ENCODE results near the gene VANGL2.
"Not testable (repeated sequence)": the region's sequence is repeated elsewhere in the genome, so short reads cannot be mapped to it uniquely, and the experiment has no call there.

VANGL2 gene

DNA sequence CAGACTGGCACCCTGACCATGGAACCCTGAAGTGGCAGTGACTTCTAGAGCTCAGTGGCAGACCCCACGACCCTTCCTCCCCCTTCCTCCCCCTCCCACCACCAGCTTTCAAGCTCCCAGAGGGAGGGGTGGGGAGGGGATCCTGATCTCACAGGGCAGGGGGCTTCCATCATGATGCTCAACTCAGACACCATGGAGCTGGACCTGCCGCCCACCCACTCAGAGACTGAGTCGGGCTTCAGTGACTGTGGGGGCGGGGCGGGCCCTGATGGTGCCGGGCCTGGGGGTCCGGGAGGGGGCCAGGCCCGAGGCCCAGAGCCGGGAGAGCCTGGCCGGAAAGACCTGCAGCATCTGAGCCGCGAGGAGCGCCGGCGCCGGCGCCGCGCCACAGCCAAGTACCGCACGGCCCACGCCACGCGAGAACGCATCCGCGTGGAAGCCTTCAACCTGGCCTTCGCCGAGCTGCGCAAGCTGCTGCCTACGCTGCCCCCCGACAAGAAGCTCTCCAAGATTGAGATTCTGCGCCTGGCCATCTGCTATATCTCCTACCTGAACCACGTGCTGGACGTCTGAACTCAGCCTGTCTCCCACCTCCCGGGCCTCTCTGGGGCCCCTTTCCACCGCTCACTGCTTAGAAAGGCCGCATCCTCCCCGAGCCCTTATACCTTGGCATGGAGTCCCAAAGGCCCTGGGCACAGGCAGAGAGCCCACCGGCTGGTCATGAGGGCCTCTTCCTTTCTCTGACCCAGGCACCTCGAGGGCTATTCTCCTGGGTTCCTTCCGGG, 29.6 kb upstream of the VANGL2 start:
- no peak for DNase-seq (ENCODE audit: low read depth)

DNA sequence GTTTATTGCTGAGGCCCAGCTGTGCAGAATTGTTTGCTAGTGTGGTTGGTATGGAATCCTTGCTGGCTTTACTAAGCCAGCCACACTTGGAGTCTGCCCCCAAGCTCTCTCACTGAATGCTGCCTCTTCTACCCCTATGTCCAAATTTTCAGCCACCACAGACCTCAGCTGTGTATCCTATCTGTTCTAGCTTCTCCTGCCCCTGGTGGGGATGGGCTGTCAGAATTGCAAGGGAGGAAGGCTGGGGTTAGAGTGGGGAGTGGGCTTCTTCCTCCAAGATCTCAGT, 29.1 kb upstream of the VANGL2 start:
- no peak for DNase-seq (ENCODE audit: low read depth)

DNA sequence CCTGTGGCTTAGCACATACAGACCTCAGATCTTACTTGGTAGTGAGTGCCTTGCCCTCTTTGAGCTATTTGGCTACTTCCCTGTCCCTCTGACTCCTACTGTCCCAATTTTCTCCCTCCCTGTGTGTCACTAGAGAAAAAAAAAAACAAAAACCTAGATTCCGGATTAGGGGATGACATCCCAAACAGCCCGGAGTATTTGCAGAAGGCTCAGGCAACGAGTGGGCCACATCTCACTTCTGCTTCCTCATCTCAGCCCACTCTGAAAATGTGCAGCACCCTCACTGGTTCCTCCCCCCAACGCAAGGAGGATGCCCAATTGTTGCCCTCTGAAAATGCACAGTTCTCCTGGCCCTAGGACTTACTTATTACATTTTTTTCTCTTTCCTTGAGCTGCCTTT, 28.6 kb upstream of the VANGL2 start:
- no peak for DNase-seq (ENCODE audit: low read depth)

DNA sequence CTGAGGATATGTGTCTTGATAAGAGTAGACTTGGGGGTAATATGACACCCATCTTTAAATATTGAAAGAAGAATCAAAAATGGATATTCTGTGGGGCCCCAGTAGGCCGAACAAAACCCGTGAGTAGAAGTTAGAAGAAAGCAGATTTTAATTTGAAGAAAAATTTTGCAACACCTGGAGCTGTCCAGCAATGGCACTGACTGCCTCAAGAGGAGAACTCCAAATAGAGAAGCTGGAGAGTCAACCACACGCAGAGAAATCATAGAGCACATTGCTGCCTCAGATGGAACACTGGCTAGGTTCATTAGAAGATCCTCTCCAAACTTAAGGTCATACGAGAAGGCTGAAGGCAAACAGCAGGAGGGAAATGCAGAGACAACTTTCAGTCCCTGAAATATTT, 26.7 kb upstream of the VANGL2 start:
- DNase-seq (ENCODE audit: low read depth): no peak

DNA sequence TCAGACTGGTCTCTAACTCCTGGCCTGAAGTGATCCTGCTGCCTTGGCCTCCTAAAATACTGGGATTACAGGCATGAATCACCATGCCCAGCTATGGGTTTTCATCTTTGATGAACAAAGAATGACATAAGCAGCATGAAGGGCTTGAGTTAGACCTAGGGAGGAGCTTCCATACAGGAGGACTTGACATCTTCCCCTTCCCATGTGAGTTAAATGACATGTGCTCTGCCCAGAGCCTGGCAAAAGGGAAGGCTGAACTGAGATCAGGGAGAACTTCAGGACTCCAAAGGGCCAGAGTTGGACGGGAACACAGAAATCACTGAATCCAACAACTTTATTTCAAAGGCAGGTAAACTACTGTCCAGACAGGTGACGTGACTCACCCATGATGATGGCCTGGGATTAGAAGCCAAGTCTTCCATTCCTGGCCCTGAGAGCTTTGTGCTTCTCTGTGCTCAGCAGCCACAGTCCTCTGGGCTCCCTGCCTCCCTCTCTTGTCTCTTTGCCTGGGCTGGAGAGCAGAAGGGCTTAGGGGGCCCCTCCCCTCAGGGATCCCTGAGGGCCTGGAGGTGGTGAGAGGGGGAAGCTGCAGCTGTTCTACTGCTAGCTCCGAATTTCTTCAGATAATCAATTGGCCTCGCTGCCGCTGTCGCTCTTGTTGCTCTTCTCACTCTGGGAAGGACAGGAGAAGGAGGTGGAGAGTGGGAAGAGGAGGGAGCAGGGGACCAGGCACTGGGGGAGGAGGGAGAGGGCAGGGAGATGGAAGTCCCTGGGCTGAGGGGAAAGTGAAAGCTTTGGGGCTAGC, 25.9 kb upstream of the VANGL2 start:
- peak; percentile 20 for DNase-seq (ENCODE audit: low read depth)

DNA sequence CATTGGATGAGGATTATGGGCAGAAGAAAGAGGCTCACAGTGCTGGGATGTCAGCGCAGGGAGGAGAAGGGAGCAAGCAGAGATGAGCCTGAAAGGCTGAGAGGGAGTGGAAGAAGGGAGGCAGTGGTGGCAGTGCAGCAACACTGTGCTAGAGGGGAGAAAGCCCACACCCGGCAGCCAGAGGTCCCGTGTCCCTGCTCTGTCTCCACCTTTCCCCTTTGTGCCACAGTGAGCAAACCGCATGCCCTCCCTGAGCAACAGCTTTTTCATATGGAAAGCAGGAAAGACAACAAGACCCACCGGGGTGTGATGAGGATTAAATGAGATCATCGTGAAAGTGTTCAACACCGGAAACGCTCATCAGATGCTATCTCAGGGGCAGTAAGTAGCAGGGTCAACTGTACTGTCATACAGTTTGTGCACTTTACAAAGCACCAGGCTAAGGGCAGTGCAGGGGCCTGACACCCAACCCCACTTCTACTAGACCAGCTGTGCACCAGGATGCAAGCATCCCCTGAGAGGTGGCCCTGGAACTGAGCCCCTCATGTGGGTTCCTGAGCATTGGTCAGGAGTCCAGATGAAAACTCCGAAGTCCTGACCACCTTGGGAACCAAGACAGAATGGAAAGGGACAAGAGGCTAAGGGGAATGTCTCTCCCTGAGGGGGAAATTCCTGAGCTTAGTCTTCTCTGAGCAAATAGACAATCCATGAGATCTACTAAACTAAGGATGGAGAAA, 24.4 kb upstream of the VANGL2 start:
- peak; percentile 82 for DNase-seq (ENCODE audit: low read depth)

DNA sequence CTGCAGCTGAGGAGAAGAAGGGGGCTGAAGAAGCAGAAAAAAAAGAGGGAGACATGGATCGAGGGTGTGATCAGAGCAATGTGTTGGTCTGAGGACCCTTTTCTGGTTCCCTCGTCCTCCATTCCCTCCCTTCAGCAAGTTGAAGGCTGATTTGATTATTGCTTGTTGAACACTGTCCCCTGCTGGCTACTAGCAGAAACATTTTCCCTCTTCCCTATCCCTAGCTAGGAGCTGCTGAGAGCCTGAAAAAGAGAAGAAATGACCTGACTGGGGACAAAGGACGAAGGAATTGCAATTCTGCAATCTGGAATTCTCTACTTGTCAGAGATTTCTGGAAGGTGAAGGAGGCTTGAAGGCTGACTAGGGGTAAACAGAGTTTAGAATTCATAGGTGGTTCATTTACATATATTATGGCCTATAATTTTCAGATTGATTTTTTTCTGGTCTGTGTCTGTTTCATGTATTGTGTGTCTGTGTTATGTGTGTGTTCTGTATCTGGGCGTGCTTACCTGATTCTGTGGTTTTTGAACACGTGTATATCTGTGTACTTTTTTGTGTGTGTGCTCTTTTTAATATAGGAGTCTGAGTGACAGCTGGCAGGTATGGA, 23.7 kb upstream of the VANGL2 start:
- peak; percentile 79 for DNase-seq (ENCODE audit: low read depth)

DNA sequence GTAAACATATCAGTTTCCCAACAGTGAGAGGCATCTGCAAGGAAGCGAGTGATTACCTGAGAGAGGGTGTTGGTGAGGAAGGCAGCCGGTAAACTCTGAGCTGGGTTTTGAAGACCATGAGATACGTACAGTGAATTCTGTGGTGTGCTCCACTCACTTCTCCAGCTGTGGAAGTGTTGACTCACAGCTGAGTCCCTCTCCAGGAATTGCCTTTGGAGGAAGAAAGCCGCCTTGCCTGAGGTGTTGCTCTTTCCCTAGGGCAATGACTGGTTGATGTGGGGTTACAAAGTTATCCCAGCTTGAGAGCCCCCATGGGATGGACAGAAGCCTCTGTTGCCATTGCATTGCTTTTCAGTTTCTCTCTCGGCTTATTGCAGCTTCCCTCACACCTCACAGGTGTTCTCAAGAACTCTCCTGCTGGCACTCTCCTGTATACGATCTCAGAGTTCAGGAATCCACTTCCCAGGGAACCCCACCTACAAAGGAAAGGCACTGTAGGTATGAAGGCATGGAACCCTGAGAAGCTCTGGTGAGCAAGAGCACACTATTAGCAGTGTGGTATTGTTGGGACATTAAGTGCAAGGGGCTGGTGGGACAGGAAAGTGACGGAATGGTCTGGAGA, 22.7 kb upstream of the VANGL2 start:
- DNase-seq (ENCODE audit: low read depth): peak; percentile 91

DNA sequence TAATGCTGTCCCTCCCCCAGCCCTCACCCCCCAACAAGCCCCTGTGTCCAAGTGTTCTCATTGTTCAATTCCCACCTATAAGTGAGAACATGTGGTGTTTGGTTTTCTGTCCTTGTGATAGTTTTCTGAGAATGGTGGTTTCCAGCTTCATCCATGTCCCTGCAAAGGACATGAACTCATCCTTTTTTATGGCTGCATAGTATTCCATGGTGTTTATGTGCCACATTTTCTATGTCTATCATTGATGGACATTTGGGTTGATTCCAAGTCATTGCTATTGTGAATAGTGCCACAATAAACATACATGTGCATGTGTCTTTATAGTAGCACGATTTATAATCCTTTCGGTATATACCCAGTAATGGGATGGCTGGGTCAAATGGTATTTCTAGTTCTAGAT, 15.6 kb upstream of the VANGL2 start:
- not testable (repeated sequence) for DNase-seq (ENCODE audit: low read depth)

DNA sequence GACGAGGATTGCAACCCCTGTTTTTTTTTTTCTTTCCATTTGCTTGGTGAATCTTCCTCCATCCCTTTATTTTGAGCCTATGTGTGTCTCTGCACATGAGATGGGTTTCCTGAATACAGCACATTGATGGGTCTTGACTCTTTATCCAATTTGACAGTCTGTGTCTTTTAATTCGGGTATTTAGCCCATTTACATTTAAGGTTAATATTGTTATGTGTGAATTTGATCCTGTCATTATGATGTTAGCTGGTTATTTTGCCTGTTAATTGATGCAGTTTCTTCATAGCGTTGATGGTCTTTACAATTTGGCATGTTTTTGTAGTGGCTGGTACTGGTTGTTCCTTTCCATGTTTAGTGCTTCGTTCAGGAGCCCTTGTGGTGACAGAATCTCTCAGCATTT, 12.0 kb upstream of the VANGL2 start:
- not testable (repeated sequence) for DNase-seq (ENCODE audit: low read depth)

DNA sequence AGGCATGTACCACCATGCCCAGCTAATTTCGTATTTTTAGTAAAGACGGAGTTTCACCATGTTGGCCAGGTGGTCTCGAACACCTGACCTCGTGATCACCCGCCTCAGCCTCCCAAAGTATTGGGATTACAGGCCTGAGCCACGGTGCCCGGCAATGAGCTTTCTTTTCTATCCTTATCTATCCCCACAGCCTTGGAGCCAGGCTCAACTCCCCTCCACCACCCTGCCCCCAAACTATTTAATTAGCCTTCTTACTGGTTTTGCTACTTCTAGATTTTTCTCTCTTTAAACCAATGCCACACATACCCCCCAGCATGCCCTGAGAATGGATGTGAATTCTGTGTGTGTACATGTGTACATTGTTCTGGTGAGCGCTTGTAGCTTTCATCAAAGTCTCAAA, 5.7 kb upstream of the VANGL2 start:
- DNase-seq (ENCODE audit: low read depth): no peak

DNA sequence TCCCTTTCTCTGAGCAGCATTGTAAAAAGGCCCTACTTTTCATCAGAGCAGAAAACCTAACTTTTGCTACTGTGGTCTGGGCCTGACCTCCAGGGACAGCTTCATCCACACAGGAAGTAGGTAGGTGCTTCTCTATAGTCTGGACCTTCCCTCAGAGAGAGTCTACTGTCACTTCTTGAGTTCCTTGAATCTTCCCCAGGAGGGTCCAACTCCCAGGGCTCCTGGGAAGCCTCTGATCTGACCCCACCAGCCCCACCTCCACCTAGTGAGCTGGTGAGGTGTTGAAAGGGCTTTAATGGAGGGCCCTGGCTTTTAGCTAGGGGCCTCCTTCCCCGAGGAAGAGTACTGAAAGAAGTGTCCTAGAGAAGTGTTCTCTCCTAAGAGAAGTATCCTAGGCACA, 2.7 kb upstream of the VANGL2 start:
- DNase-seq (ENCODE audit: low read depth): no peak

DNA sequence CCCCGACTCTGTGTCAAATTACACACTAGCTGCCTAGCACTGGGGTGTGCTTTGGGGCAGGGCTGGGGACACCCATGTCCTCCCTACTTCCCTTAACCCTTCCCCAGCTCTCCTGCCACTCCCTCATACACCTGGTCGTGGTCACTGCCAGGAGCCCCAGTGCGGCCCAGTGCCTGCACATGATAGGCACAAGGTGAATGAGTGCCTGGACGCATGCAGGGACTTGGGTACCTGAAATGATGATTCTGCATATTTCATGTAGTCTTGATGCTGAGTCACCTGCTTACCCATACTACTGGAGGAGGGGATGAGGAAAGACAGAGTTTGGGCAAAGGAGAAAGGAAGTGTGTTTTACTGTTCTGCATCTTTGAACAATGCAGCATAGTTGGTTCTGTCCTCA, 1.5 kb upstream of the VANGL2 start:
- DNase-seq (ENCODE audit: low read depth): no peak

DNA sequence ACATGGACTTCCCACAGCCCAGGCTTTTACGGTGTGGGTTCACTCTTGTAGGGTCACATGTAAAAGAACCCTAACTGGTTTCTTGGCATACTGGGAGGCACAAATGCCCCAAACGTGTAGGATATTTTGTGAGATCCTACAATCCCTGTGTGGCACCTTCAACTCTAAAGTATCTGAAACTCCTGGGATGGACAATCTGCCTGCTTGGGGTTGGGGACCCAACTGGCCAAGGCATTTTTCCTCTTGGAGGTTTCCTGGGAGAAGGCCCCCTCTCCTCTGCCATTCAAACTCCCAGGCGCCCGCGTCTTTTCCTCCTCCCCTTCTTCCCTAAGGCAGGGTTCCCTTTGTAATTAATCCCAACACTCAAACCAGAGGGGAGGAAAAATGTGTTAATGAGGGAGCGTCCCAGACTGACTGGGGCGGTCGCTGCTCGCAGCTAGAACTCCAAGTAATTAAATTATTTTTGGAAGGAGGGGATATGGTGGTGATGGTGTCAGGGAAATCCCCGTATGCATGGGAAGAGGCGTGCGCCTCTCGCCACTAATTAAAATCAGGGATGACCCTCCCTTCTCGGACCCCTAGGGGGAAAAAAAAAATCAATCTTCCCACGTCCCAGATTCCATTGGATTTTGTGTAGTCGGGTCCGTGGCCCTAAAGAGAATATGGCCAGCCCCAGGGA, 681 bp upstream of the VANGL2 start:
- DNase-seq (ENCODE audit: low read depth): no peak

DNA sequence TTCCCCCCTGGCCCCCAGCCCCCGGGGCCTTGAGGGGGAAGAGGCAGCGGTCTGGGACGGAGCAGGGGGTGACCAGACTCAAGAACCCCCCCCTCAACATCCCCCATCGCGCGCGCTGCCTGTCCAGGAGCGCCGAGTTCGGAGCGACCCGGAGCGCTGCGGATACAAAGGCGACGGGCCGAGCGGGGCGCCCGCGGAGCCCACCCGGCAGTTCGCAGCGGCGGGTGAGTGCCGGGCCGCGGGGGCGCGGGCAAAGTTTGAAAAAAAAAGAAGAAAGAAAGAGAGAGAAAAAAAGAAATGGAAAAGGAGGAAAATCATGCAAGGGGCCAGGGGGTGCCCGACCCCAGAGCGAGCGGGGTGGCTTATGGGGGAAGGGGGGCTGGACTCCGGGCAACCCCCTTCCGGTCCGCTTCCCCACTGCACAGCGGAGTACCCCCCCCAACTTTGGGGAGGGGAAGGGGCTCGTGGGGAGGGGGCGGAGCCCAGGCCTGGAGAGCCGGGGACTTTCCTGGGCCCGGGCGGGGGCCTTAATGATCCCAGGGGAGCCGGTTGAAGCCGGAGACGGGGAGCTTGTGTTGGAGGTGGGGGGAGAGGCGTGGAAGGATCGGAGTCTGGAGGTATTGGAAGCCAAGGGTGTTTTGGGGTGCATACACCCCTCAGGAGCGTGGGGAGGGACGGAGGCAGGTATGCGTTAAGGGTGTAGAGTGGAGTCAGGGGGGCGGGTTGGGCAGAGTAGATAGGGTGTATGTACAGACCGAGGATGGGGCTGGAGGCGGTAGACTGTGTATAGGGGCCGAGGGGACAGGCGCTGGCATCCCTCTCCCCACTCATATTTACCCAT, 502 bp downstream of the VANGL2 start:
- DNase-seq (ENCODE audit: low read depth): no peak

DNA sequence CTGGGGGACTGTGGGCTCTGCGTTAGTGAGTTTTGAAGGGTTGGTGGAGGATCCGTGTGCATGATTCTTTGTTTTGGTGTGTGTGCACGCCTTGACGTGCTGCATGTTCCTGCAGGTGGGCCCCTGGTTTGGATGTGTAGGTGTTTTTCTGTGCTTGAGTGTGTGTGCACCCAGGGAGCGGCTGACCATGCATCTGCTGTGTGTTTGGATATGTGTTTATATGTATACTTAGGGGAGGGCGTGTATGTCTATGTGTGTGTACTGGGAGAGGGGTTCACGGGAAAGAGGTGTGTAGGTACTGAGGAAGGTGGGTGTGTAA, 1.1 kb downstream of the VANGL2 start:
- no peak for DNase-seq (ENCODE audit: low read depth)

DNA sequence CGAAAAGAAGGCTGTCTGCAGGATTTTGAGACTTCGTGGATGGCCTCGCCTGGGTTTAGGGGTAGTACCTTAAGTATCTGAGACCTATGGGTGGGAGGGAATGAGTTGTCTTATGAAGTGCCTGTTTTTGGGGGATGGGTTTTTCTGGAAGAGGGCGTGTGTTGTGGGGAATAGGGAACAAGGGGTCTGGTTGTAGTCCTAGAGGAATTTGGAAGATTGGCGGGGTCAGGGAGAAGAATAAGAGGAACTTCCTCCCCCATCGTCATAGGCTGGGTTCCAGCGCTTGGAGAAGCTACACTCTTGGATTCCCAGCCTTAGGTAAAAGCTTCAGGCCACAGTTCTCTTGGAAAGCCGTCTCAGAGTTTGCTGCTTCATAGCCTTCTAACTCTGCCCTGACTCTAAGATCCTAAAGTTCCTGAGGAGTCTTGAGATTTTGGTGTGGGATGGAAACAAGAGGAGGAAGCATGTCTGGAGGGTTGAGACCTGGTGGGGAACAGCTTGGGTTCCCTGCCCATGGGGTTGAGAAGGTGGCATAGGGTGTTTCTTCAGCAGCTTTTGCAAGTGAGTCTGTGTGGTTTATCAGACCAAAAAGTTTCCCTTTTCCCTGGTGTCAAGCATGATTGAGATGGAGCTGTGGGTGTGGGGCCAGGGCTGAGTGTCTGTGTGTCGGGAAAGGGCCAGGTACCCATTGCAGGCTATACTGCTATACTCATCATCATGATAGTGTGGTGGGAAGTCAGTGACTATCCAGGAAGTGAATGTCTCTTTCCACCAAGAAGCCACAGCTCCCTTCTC, 1.8 kb downstream of the VANGL2 start:
- DNase-seq (ENCODE audit: low read depth): no peak

DNA sequence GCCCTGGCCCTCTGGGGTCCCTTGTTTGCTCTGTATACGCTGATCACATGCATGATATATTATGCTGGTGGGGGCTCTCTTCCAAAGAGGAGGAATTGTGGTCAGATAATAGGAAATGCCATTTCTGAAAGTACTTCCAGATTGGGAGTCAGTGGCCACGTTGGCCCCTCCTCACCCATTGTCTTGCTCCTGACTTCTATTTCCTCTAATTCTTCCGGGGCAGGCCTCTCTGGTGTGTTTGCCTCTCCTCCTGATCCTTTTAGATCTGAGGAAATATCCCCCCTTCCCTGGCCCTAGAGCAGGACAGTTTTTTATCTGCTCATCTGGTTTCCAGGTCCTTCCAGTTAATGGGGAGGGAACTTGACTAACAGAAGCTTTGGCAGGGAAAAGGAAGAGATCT, 2.9 kb downstream of the VANGL2 start:
- no peak for DNase-seq (ENCODE audit: low read depth)

DNA sequence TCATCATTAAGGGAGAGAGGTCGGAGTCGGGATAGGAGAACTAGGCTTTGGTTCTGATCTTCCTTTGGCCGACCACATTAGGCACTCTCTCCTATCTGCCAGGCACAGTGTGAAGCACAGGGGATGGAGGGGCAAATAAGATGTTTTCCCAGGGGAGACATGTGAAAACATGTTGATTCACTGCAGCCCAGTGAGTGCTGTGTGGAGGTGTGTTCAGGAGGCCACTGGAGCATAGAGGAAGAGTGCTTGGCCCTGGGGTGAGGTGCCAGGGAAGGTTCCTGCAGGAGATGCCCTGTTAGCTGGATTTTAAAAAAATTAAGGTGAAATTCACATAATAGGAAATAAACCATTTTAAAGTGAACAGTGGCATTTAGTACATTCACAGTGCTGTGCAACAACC, 3.7 kb downstream of the VANGL2 start:
- DNase-seq (ENCODE audit: low read depth): no peak

DNA sequence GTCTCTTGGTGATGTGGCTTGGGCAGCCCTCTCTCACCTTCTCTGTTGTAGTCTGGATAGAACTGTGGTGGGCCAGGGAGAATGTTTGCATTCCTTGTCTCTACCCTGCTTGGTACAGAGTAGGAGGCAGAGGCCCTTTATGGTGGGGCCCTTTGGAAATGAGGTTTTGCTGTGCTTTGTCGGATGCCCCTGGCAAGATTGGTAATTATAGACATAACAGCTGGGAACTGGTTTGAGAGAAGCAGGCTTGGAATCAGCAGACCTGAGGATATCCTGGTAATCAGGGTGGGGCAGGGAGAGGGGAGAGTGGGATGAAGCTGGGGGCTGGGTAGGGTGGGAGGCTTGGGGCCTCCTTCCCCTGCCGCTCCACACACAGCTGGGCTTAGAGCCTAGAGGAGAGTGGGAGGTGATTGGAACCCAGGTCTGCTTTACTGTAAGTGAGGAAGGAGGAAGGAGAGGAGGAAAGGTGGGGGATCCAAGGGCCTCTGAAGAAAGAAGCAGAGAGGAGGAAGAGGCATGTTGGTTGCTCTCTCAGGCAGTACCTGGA, 5.0 kb downstream of the VANGL2 start:
- DNase-seq (ENCODE audit: low read depth): no peak
